Astrocyte of the cerebellum (primary cell): ENCODE measurements around the gene KCNN1.

ENCODE experiments used
- DNase-seq: peaks from one replicate; pipeline ENCODE4 v3.0.0-alpha.2; 2011; ENCODE audit warnings: low read depth
- H3K4me3 ChIP-seq: 2 replicates; pipeline ENCODE4 v1.5.1; 2011; ENCODE audit warnings: mild to moderate bottlenecking, low read depth, low read length, moderate library complexity
- in situ Hi-C: cut with HindIII; loops from 2 replicates; pipeline ENCODE4 v1.10.0; 2017; ENCODE audit warnings: low sequenced_read_pairs
- TF ChIP-seq, protein P1 (sequence below): IDR thresholded peaks from 2 replicates; pipeline ENCODE4 v1.5.1; 2012; ENCODE audit warnings: low read length, low read depth, moderate library complexity, mild to moderate bottlenecking; ENCODE audit errors: missing control alignments

KCNN1 gene

DNA sequence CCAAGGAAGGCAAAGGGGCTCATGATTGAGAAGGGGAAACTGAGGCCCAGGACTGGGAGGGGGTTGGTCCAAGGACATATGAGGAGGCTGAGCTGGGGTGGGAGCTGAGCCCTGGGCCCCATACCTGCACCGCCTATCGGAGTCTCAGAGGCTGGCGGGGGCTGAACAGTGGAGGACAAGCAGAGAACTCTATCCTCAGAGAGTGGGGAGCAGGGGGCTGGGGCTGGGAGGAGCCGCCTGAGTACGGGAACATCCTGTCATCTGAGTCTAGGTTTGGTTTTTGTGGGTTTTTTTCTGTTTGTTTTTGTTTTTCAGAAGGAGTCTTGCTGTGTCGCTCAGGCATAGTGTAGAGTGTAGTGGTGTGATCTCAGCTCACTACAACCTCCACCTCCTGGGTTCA is 47.3 kb downstream of the KCNN1 start:
- H3K4me3 ChIP-seq = no peak overlapping the region
- no peak for DNase-seq
- TF ChIP-seq, protein P1, sequence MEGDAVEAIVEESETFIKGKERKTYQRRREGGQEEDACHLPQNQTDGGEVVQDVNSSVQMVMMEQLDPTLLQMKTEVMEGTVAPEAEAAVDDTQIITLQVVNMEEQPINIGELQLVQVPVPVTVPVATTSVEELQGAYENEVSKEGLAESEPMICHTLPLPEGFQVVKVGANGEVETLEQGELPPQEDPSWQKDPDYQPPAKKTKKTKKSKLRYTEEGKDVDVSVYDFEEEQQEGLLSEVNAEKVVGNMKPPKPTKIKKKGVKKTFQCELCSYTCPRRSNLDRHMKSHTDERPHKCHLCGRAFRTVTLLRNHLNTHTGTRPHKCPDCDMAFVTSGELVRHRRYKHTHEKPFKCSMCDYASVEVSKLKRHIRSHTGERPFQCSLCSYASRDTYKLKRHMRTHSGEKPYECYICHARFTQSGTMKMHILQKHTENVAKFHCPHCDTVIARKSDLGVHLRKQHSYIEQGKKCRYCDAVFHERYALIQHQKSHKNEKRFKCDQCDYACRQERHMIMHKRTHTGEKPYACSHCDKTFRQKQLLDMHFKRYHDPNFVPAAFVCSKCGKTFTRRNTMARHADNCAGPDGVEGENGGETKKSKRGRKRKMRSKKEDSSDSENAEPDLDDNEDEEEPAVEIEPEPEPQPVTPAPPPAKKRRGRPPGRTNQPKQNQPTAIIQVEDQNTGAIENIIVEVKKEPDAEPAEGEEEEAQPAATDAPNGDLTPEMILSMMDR = no peak
- in situ Hi-C loops = no loop called here

DNA sequence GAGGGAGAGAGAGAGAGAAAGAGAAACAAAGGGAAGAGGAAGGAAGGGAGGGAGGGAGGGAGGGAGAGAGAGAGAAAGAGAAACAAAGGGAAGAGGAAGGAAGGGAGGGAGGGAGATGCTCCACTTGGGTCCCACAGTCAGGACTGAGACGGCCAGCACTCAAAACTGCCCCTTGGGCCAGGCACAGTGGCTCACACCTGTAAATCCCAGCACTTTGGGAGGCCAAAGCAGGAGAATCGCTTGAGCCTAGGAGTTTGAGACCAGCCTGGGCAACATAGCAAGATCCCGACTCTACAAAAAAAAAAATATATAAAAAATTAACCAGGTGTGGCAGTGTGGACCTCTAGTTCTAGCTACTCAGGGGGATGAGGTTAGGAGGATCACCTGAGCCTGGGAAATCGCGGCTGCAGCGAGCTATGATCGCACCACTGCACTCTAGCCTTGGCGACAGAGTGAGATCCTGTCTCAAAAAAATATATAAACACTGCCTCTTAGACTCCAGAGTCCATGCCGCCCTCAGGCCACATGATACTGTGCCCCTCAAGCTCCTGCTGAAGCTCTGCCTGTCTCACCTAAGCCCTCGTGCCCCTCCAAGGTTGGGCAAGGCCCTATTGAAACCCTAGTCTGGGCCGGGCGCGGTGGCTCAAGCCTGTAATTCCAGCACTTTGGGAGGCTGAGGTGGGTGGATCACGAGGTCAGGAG is 49.5 kb downstream of the KCNN1 start:
- no peak for DNase-seq
- in situ Hi-C loops = no loop called here
- TF ChIP-seq, protein P1 = no peak
- no peak overlapping the region for H3K4me3 ChIP-seq

DNA sequence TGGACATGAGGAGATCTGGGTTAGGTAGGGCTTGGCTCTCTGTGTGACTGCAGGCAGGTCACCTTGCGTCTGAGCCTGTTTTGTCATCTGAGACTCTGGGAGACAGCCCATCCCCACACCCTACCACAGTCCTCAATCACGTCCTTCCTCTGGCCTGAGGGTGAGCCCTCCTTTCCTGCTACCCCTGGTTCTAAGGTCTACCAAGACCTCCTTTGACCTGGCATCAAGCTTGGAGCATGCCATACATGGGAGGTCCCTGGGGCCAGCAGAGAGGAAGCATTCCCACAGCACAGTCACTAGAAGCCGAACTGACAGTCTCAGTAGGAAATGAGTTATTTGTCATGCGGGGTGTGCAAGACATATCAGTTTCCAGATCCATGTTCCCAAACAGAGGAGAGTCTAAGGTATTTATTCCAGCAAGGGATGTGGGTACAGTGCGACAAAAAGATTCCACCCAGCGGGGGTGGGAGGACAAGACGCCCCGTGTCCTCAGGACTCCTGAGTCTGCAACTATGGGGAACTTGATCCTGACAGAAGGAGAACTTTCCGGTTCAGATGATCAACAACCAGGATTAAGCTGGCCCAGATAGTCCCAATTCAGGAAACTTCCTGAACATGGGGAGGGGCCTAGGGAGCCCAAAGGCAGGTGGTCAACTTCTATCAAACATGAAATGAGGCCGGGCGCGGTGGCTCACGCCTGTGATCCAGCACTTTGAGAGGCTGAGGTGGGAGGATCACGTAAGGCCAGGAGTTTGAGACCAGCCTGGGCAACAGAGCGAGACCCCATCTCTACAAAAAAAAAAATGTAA is 50.6 kb downstream of the KCNN1 start:
- no peak overlapping the region for H3K4me3 ChIP-seq
- in situ Hi-C loops = no loop called here
- no peak for DNase-seq
- TF ChIP-seq, protein P1 = no peak

- in situ Hi-C loops = no loop called here
- H3K4me3 ChIP-seq = no peak overlapping the region
- no peak for DNase-seq
- TF ChIP-seq, protein P1 = no peak
Measured at GRCh38 chr19:18020212-18021085, 53.5 kb downstream of the KCNN1 start.

DNA sequence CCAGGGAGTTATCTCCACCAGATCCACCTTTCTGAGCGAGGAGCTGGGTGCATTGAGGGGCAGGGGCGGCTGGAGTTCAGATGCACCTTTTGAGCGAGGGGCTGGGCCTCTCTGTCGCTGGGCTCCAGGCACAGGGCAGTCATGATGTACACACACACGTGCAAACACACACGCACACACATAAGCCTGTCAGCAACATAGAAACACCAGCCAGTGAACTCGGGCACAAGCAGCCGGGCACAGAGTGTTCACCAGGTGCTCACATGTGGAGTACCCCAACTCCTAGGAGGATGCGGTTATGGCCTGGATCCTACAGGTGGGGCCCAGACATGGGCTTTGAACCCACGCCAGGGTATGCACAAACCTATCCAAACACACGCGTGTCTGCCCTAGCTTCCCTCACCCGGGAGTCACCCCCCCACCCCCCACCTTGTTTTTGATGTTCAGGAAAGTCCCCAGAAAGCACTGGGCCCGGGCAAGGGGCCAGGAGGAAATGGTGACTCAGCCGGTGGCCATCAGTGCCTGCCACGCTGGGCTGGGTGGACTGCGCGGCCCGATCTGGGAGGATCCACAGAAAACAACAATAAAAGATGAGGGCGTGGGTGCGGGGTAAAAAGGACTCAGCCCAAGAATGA is 54.3 kb downstream of the KCNN1 start:
- in situ Hi-C loops = no loop called here
- H3K4me3 ChIP-seq = no peak overlapping the region
- TF ChIP-seq, protein P1 = no peak
- DNase-seq = peak; percentile 42
